NT2/D1 (cell line): ENCODE results near the gene CHTOP.

Source experiments
- SUZ12 ChIP-seq: IDR thresholded peaks from 2 replicates; pipeline ENCODE4 v1.6.1; 2011; ENCODE audit not compliant: insufficient read length, insufficient read depth; ENCODE audit errors: extremely low read depth
- YY1 ChIP-seq: IDR thresholded peaks from 2 replicates; pipeline ENCODE4 v1.6.1; 2011; ENCODE audit not compliant: insufficient read length, insufficient read depth
- ZNF274 ChIP-seq: IDR thresholded peaks from 2 replicates; pipeline ENCODE4 v1.6.1; 2011; ENCODE audit warnings: mild to moderate bottlenecking, low read depth, low read length

DNA sequence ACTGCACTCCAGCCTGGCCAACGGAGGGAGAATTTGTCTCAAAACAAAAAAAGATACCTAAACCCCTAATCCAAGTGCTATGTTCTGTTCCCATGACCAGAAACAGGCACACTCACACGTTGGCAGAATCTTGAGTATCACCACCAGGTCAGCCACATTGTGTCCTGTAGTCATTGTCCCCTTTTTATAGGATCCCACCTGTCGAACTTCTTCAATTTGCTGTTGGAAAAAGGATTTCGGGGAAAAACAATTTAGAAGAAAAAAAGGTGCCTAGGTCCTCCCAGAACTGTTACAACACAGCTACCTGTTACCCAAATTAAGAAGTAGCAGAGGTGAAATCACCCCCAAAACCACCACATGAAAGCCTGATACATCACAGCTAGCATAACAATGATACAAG lies 33.6 kb downstream of the CHTOP start:
- TF ChIP-seq YY1 (no peak), ZNF274 (no peak), SUZ12 (no peak)
